Measurements from ENCODE around the gene NUTF2.
"Not testable (repeated sequence)": the region's sequence is repeated elsewhere in the genome, so short reads cannot be mapped to it uniquely, and the experiment has no call there.

The NUTF2 gene

GRCh38 chr16:67860589-67861398, 14.1 kb downstream of the NUTF2 start:
- H3K4ac ChIP-seq (ENCODE audit: low read length) = no peak overlapping the region
- no peak overlapping the region for H3K4me2 ChIP-seq (ENCODE audit: insufficient read depth, low read length, poor library complexity, severe bottlenecking)
- H2BK5ac ChIP-seq (ENCODE audit: low read length) = no peak overlapping the region
- DNase-seq (ENCODE audit: low spot score) = no peak
- no peak overlapping the region for H2AFZ ChIP-seq (ENCODE audit: low read length)
- no peaks in the 10 kb centered on the region for H3K27me3 ChIP-seq (ENCODE audit: control insufficient read depth in 3 of 3, insufficient read depth in 3 of 3, low read depth in 1 of 3, low read length in 3 of 3)
- no peak overlapping the region for H3K27ac ChIP-seq (replicated peaks; ENCODE audit: low read length)
- no peak overlapping the region for H2BK15ac ChIP-seq (ENCODE audit: low read length)
- no peak overlapping the region for H2BK120ac ChIP-seq (ENCODE audit: low read depth, low read length)
- peaks cover 20% of the 10 kb centered on the region for H3K79me1 ChIP-seq (ENCODE audit: low read depth, low read length)
- no peak overlapping the region for H3K18ac ChIP-seq (ENCODE audit: low read length)
- H3K4me1 ChIP-seq (ENCODE audit: control insufficient read depth in 2 of 2, insufficient read depth in 1 of 2, low read depth in 1 of 2, low read length in 2 of 2) = peaks cover 0 to 8% of the 10 kb centered on the region in 2 donors
- no peak overlapping the region for H3K23ac ChIP-seq (ENCODE audit: low read depth, low read length, poor library complexity)
- WGBS, 2 donors (ENCODE audit: extremely low coverage in 2 of 2, insufficient read length in 2 of 2, insufficient replicate concordance in 1 of 2) = no CpG with 5 or more reads among the region's 8 CpGs
- peaks cover 17 to 81% of the 10 kb centered on the region in 2 donors for H3K36me3 ChIP-seq (replicated peaks in 1 of 2; ENCODE audit: control insufficient read depth in 2 of 2, insufficient read depth in 2 of 2, low read length in 2 of 2)
- H2AK5ac ChIP-seq (ENCODE audit: low read depth, low read length) = no peak overlapping the region
- H3K14ac ChIP-seq (ENCODE audit: low read length) = no peak overlapping the region
- H3K4me3 ChIP-seq (ENCODE audit: low read length in 2 of 2) = no peak overlapping the region
- no peak overlapping the region for H4K91ac ChIP-seq (ENCODE audit: low read depth, low read length, poor library complexity)
- H4K8ac ChIP-seq (ENCODE audit: low read depth, low read length) = no peak overlapping the region
- no peaks in the 10 kb centered on the region for H3K9me3 ChIP-seq (replicated peaks in 1 of 2; ENCODE audit: control insufficient read depth in 2 of 2, insufficient read depth in 1 of 2, low read depth in 1 of 2, low read length in 2 of 2)
- H2BK12ac ChIP-seq (ENCODE audit: low read length) = no peak overlapping the region
- no peak overlapping the region for H3K9ac ChIP-seq (ENCODE audit: low read depth, low read length, poor library complexity)

- no peak overlapping the region for H3K27ac ChIP-seq (replicated peaks; ENCODE audit: low read length)
- peaks cover 19 to 87% of the 10 kb centered on the region in 2 donors for H3K36me3 ChIP-seq (replicated peaks in 1 of 2; ENCODE audit: control insufficient read depth in 2 of 2, insufficient read depth in 2 of 2, low read length in 2 of 2)
- no peak overlapping the region for H2AFZ ChIP-seq (ENCODE audit: low read length)
- H3K9ac ChIP-seq (ENCODE audit: low read depth, low read length, poor library complexity) = no peak overlapping the region
- H2BK5ac ChIP-seq (ENCODE audit: low read length) = no peak overlapping the region
- no peak overlapping the region for H4K8ac ChIP-seq (ENCODE audit: low read depth, low read length)
- H3K4me2 ChIP-seq (ENCODE audit: insufficient read depth, low read length, poor library complexity, severe bottlenecking) = no peak overlapping the region
- no peak overlapping the region for H2BK12ac ChIP-seq (ENCODE audit: low read length)
- no CpG with 5 or more reads among the region's 6 CpGs for whole genome bisulfite sequencing, 2 donors (ENCODE audit: extremely low coverage in 2 of 2, insufficient read length in 2 of 2, insufficient replicate concordance in 1 of 2)
- H2BK120ac ChIP-seq (ENCODE audit: low read depth, low read length) = no peak overlapping the region
- no peak overlapping the region for H3K4me3 ChIP-seq (ENCODE audit: low read length in 2 of 2)
- no peaks in the 10 kb centered on the region for H3K9me3 ChIP-seq (replicated peaks in 1 of 2; ENCODE audit: control insufficient read depth in 2 of 2, insufficient read depth in 1 of 2, low read depth in 1 of 2, low read length in 2 of 2)
- no peak overlapping the region for H3K4ac ChIP-seq (ENCODE audit: low read length)
- H4K91ac ChIP-seq (ENCODE audit: low read depth, low read length, poor library complexity) = no peak overlapping the region
- H3K79me1 ChIP-seq (ENCODE audit: low read depth, low read length) = peaks cover 18% of the 10 kb centered on the region
- H3K14ac ChIP-seq (ENCODE audit: low read length) = no peak overlapping the region
- no peak overlapping the region for H3K18ac ChIP-seq (ENCODE audit: low read length)
- H2AK5ac ChIP-seq (ENCODE audit: low read depth, low read length) = no peak overlapping the region
- peaks cover 0 to 8% of the 10 kb centered on the region in 2 donors for H3K4me1 ChIP-seq (ENCODE audit: control insufficient read depth in 2 of 2, insufficient read depth in 1 of 2, low read depth in 1 of 2, low read length in 2 of 2)
- H2BK15ac ChIP-seq (ENCODE audit: low read length) = no peak overlapping the region
- no peaks in the 10 kb centered on the region for H3K27me3 ChIP-seq (ENCODE audit: control insufficient read depth in 3 of 3, insufficient read depth in 3 of 3, low read depth in 1 of 3, low read length in 3 of 3)
- DNase-seq (ENCODE audit: low spot score) = no peak
- no peak overlapping the region for H3K23ac ChIP-seq (ENCODE audit: low read depth, low read length, poor library complexity)
Measured at GRCh38 chr16:67861877-67862276, 15.1 kb downstream of the NUTF2 start.

GRCh38 chr16:67862623-67863583, 16.2 kb downstream of the NUTF2 start:
- H3K23ac ChIP-seq (ENCODE audit: low read depth, low read length, poor library complexity) = no peak overlapping the region
- no peak overlapping the region for H2BK12ac ChIP-seq (ENCODE audit: low read length)
- no peaks in the 10 kb centered on the region for H3K27me3 ChIP-seq (ENCODE audit: control insufficient read depth in 3 of 3, insufficient read depth in 3 of 3, low read depth in 1 of 3, low read length in 3 of 3)
- no peak overlapping the region for H3K4me2 ChIP-seq (ENCODE audit: insufficient read depth, low read length, poor library complexity, severe bottlenecking)
- H3K27ac ChIP-seq (replicated peaks; ENCODE audit: low read length) = no peak overlapping the region
- no peak overlapping the region for H4K8ac ChIP-seq (ENCODE audit: low read depth, low read length)
- no peak overlapping the region for H3K4me3 ChIP-seq (ENCODE audit: low read length in 2 of 2)
- no peak overlapping the region for H2BK5ac ChIP-seq (ENCODE audit: low read length)
- no peak overlapping the region for H2BK120ac ChIP-seq (ENCODE audit: low read depth, low read length)
- no peak overlapping the region for H2AFZ ChIP-seq (ENCODE audit: low read length)
- no peak for DNase-seq (ENCODE audit: low spot score)
- H3K18ac ChIP-seq (ENCODE audit: low read length) = no peak overlapping the region
- peaks cover 23 to 88% of the 10 kb centered on the region in 2 donors for H3K36me3 ChIP-seq (replicated peaks in 1 of 2; ENCODE audit: control insufficient read depth in 2 of 2, insufficient read depth in 2 of 2, low read length in 2 of 2)
- H3K9me3 ChIP-seq (replicated peaks in 1 of 2; ENCODE audit: control insufficient read depth in 2 of 2, insufficient read depth in 1 of 2, low read depth in 1 of 2, low read length in 2 of 2) = no peaks in the 10 kb centered on the region
- H4K91ac ChIP-seq (ENCODE audit: low read depth, low read length, poor library complexity) = no peak overlapping the region
- H3K4me1 ChIP-seq (ENCODE audit: control insufficient read depth in 2 of 2, insufficient read depth in 1 of 2, low read depth in 1 of 2, low read length in 2 of 2) = peaks cover 0 to 5% of the 10 kb centered on the region in 2 donors
- no peak overlapping the region for H3K4ac ChIP-seq (ENCODE audit: low read length)
- no peak overlapping the region for H3K14ac ChIP-seq (ENCODE audit: low read length)
- H2BK15ac ChIP-seq (ENCODE audit: low read length) = no peak overlapping the region
- H3K9ac ChIP-seq (ENCODE audit: low read depth, low read length, poor library complexity) = no peak overlapping the region
- H3K79me1 ChIP-seq (ENCODE audit: low read depth, low read length) = peaks cover 15% of the 10 kb centered on the region
- no peak overlapping the region for H2AK5ac ChIP-seq (ENCODE audit: low read depth, low read length)
- no CpG with 5 or more reads among the region's 11 CpGs for WGBS, 2 donors (ENCODE audit: extremely low coverage in 2 of 2, insufficient read length in 2 of 2, insufficient replicate concordance in 1 of 2)

GRCh38 chr16:67864044-67864443, 17.3 kb downstream of the NUTF2 start:
- not testable (repeated sequence) for H2BK120ac ChIP-seq (ENCODE audit: low read depth, low read length); H2BK5ac ChIP-seq (ENCODE audit: low read length); H4K8ac ChIP-seq (ENCODE audit: low read depth, low read length); H3K4me1 ChIP-seq (ENCODE audit: control insufficient read depth in 2 of 2, insufficient read depth in 1 of 2, low read depth in 1 of 2, low read length in 2 of 2); H2AFZ ChIP-seq (ENCODE audit: low read length); H3K18ac ChIP-seq (ENCODE audit: low read length); H3K4me2 ChIP-seq (ENCODE audit: insufficient read depth, low read length, poor library complexity, severe bottlenecking); H4K91ac ChIP-seq (ENCODE audit: low read depth, low read length, poor library complexity); H3K9me3 ChIP-seq (replicated peaks in 1 of 2; ENCODE audit: control insufficient read depth in 2 of 2, insufficient read depth in 1 of 2, low read depth in 1 of 2, low read length in 2 of 2); H3K9ac ChIP-seq (ENCODE audit: low read depth, low read length, poor library complexity); DNase-seq (ENCODE audit: low spot score); H2AK5ac ChIP-seq (ENCODE audit: low read depth, low read length); H3K27me3 ChIP-seq (ENCODE audit: control insufficient read depth in 3 of 3, insufficient read depth in 3 of 3, low read depth in 1 of 3, low read length in 3 of 3); H3K27ac ChIP-seq (replicated peaks; ENCODE audit: low read length); H3K4ac ChIP-seq (ENCODE audit: low read length); H3K4me3 ChIP-seq (ENCODE audit: low read length in 2 of 2); H2BK15ac ChIP-seq (ENCODE audit: low read length); H3K14ac ChIP-seq (ENCODE audit: low read length); H3K23ac ChIP-seq (ENCODE audit: low read depth, low read length, poor library complexity); H2BK12ac ChIP-seq (ENCODE audit: low read length)
- H3K79me1 ChIP-seq (ENCODE audit: low read depth, low read length) = peaks cover 15% of the 10 kb centered on the region
- peaks cover 31 to 92% of the 10 kb centered on the region in 2 donors for H3K36me3 ChIP-seq (replicated peaks in 1 of 2; ENCODE audit: control insufficient read depth in 2 of 2, insufficient read depth in 2 of 2, low read length in 2 of 2)
- no CpG with 5 or more reads among the region's 6 CpGs for WGBS, 2 donors (ENCODE audit: extremely low coverage in 2 of 2, insufficient read length in 2 of 2, insufficient replicate concordance in 1 of 2)

Measured in neuronal stem cell (in vitro differentiated cells).